HepG2 (cell line): ENCODE measurements around the gene SLC23A3. TPM values are rescaled to one million over a fixed set of nuclear protein-coding genes. Genes with fewer than 3 reads are reported as not detected.

Experiments used
- CREB1 ChIP-seq, 2 experiments: fragments of 450-650 bp in 1 of 2; IDR thresholded peaks; 2 replicates each; pipeline ENCODE4 v1.6.1; 2016 to 2017; ENCODE audit warnings: control low read depth in 1 of 2, mild to moderate bottlenecking in 1 of 2, missing compliant biosample characterization in 1 of 2, missing genetic modification characterization in 1 of 2
- DMAP1 ChIP-seq: IDR thresholded peaks from 2 replicates; pipeline ENCODE4 v1.6.1; 2016
- NR2F1 ChIP-seq, 2 experiments: fragments of 450-650 bp in 1 of 2; formaldehyde crosslinking in 1 of 2; IDR thresholded peaks; 2 replicates each; pipeline versions ENCODE4 v1.5.0 to v1.6.1; 2016 to 2020; ENCODE audit warnings: mild to moderate bottlenecking in 1 of 2, missing compliant biosample characterization in 1 of 2, missing genetic modification reagents in 1 of 2, moderate library complexity in 1 of 2
- PAX8 ChIP-seq: sonication (generic); formaldehyde crosslinking; IDR thresholded peaks from 2 replicates; pipeline ENCODE4 v1.8.0; 2022; ENCODE audit warnings: mild to moderate bottlenecking, missing genetic modification reagents, borderline replicate concordance
- TAF15 ChIP-seq: fragments of 200-400 bp; formaldehyde crosslinking; IDR thresholded peaks from one replicate; pipeline ENCODE4 v1.6.1; 2018; ENCODE audit warnings: mild to moderate bottlenecking, low read depth, low read length; ENCODE audit not compliant: poor library complexity, severe bottlenecking
- TBX2 ChIP-seq: sonication (generic); formaldehyde crosslinking; IDR thresholded peaks from 2 replicates; pipeline ENCODE4 v1.5.0; 2020; ENCODE audit warnings: missing genetic modification reagents, mild to moderate bottlenecking, borderline replicate concordance
- ZNF207 ChIP-seq: fragments of 450-650 bp; IDR thresholded peaks from 2 replicates; pipeline ENCODE4 v1.6.1; 2016; ENCODE audit warnings: antibody characterized with exemption, borderline replicate concordance
- ZNF225 ChIP-seq: sonication (generic); formaldehyde crosslinking; IDR thresholded peaks from 2 replicates; pipeline ENCODE4 v1.4.0; 2020; ENCODE audit warnings: mild to moderate bottlenecking, missing genetic modification reagents
- ZNF263 ChIP-seq: sonication (generic); formaldehyde crosslinking; IDR thresholded peaks from 2 replicates; pipeline ENCODE4 v1.4.0; 2020; ENCODE audit warnings: missing genetic modification reagents
- ZNF615 ChIP-seq: sonication (generic); formaldehyde crosslinking; IDR thresholded peaks from 2 replicates; pipeline ENCODE4 v1.5.0; 2020; ENCODE audit warnings: mild to moderate bottlenecking, missing genetic modification reagents, borderline replicate concordance
- ZNF878 ChIP-seq: sonication (generic); formaldehyde crosslinking; IDR thresholded peaks from 2 replicates; pipeline ENCODE4 v1.8.1; 2023; ENCODE audit warnings: mild to moderate bottlenecking, missing genetic modification reagents, moderate library complexity
- ZSCAN21 ChIP-seq: sonication (generic); formaldehyde crosslinking; IDR thresholded peaks from 2 replicates; pipeline ENCODE4 v1.8.0; 2022; ENCODE audit warnings: mild to moderate bottlenecking, missing genetic modification reagents, moderate library complexity, borderline replicate concordance
- polyA plus RNA-seq, 8 experiments: library from polyadenylated mRNA; depleted of rRNA in 3 of 8; stranded (reverse) in 7 of 8; unstranded in 1 of 8; fragments of >200 nt; fragmentation: Illumina TruSeq in 4 of 8; extraction: Trizol in 4 of 8; gene quantifications; 2 replicates each; pipeline versions ENCODE4 v1.2.1 to v1.2.3, GENCODE V29; 2011 to 2016; ENCODE audit warnings: low read depth in 4 of 8, missing spikeins in 1 of 8, mixed read lengths in 1 of 8; ENCODE audit not compliant: insufficient read depth in 1 of 8
- total RNA-seq, 5 experiments: library from RNA; depleted of rRNA; stranded (reverse); fragments of >200 nt; fragmentation: Illumina TruSeq; extraction: Trizol; gene quantifications; 2 replicates each; pipeline ENCODE4 v1.2.3, GENCODE V29; 2016; ENCODE audit warnings: low read depth in 1 of 5
- TF ChIP-seq, protein P1 (sequence below): sonication (generic); formaldehyde crosslinking; IDR thresholded peaks from 2 replicates; pipeline ENCODE4 v1.8.1; 2023; ENCODE audit warnings: missing genetic modification reagents, inconsistent platforms, borderline replicate concordance
- TF ChIP-seq, protein P2 (sequence below): sonication (generic); formaldehyde crosslinking; IDR thresholded peaks from 2 replicates; pipeline ENCODE4 v1.4.0; 2020; ENCODE audit warnings: mild to moderate bottlenecking, missing genetic modification reagents
- TF ChIP-seq, protein P3 (sequence below): IDR thresholded peaks from 2 replicates; pipeline ENCODE4 v1.6.1; 2016; ENCODE audit warnings: missing compliant biosample characterization, missing genetic modification reagents, borderline replicate concordance
- TF ChIP-seq, protein P4 (sequence below): sonication (generic); formaldehyde crosslinking; IDR thresholded peaks from 2 replicates; pipeline ENCODE4 v1.8.0; 2022; ENCODE audit warnings: missing genetic modification reagents, low read depth, mild to moderate bottlenecking, borderline replicate concordance
- TF ChIP-seq, protein P5 (sequence below): sonication (generic); formaldehyde crosslinking; IDR thresholded peaks from 2 replicates; pipeline ENCODE4 v1.5.0; 2020; ENCODE audit warnings: missing genetic modification reagents

SLC23A3 gene
- total and polyA plus RNA-seq, 2 of the 13 experiments (the other 11 are each of a cell fraction or from before 2014, with no cell fraction given) = 0.38 to 0.78 TPM

DNA sequence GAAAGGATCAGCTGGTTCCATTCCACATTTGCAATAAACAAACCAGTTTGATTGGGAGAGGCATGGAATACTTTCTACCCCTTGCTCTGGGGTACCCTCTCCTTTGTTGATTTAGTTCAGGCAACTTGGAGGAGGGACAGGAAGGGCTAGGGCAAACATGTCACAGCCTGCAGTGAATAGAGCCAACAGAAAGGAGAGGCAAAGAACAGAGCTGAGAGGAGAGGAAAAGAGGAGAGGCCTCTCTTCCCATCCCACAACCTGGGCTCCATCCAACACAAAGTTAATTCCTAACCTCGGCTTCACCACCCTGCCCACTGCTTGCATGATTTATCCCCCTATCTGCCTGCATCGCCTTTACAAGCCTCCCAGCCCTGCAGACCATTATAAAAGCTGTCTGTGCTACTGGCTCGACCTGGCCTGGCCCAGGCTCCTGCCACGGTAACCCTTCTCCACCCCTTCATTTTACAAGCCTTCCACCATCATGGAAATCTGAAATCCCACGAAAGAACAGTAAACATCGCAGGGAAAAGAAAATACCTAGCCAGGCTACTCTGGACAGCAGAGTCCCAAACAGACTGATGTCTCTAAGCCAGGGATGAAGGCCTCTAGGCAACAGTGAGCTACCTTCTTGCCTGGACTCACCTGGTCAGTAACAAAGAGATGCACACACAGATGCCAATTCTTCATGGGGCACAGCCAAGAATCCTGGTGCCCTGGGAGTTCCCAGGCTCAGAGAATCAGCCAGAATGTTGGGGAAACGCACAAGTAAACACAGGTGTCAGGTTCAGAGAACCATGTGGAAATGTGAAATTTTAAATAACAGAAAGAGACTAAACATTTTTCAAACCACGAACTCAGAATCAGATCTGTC lies 52.8 kb downstream of the SLC23A3 start (continued):
- TF ChIP-seq, protein P1, sequence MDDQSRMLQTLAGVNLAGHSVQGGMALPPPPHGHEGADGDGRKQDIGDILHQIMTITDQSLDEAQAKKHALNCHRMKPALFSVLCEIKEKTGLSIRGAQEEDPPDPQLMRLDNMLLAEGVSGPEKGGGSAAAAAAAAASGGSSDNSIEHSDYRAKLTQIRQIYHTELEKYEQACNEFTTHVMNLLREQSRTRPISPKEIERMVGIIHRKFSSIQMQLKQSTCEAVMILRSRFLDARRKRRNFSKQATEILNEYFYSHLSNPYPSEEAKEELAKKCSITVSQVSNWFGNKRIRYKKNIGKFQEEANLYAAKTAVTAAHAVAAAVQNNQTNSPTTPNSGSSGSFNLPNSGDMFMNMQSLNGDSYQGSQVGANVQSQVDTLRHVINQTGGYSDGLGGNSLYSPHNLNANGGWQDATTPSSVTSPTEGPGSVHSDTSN (CRISPR knock-in tag) = no peak
- TF ChIP-seq TBX2 (CRISPR knock-in tag) (peak; percentile 75; the same call in 1 of the 2 replicates), ZSCAN21 (CRISPR knock-in tag) (0 out of 2 replicates have a peak, but pooled peaks have one; percentile 18), ZNF878 (CRISPR knock-in tag) (no peak), DMAP1 (CRISPR knock-in tag) (no peak; the same call in 1 of the 2 replicates), NR2F1 (CRISPR knock-in tag; IDR thresholded peaks at IDR 0.05) (no peak), ZNF263 (CRISPR knock-in tag) (no peak), TAF15 (no peak), PAX8 (CRISPR knock-in tag) (no peak), ZNF207 (no peak), CREB1 (IDR thresholded peaks at IDR 0.05) (no peak), CREB1 (CRISPR knock-in tag; IDR thresholded peaks at IDR 0.05) (no peak), ZNF615 (CRISPR knock-in tag) (no peak), ZNF225 (CRISPR knock-in tag) (no peak)
- TF ChIP-seq, protein P2, sequence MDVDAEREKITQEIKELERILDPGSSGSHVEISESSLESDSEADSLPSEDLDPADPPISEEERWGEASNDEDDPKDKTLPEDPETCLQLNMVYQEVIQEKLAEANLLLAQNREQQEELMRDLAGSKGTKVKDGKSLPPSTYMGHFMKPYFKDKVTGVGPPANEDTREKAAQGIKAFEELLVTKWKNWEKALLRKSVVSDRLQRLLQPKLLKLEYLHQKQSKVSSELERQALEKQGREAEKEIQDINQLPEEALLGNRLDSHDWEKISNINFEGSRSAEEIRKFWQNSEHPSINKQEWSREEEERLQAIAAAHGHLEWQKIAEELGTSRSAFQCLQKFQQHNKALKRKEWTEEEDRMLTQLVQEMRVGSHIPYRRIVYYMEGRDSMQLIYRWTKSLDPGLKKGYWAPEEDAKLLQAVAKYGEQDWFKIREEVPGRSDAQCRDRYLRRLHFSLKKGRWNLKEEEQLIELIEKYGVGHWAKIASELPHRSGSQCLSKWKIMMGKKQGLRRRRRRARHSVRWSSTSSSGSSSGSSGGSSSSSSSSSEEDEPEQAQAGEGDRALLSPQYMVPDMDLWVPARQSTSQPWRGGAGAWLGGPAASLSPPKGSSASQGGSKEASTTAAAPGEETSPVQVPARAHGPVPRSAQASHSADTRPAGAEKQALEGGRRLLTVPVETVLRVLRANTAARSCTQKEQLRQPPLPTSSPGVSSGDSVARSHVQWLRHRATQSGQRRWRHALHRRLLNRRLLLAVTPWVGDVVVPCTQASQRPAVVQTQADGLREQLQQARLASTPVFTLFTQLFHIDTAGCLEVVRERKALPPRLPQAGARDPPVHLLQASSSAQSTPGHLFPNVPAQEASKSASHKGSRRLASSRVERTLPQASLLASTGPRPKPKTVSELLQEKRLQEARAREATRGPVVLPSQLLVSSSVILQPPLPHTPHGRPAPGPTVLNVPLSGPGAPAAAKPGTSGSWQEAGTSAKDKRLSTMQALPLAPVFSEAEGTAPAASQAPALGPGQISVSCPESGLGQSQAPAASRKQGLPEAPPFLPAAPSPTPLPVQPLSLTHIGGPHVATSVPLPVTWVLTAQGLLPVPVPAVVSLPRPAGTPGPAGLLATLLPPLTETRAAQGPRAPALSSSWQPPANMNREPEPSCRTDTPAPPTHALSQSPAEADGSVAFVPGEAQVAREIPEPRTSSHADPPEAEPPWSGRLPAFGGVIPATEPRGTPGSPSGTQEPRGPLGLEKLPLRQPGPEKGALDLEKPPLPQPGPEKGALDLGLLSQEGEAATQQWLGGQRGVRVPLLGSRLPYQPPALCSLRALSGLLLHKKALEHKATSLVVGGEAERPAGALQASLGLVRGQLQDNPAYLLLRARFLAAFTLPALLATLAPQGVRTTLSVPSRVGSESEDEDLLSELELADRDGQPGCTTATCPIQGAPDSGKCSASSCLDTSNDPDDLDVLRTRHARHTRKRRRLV = no peak
- TF ChIP-seq, protein P3, sequence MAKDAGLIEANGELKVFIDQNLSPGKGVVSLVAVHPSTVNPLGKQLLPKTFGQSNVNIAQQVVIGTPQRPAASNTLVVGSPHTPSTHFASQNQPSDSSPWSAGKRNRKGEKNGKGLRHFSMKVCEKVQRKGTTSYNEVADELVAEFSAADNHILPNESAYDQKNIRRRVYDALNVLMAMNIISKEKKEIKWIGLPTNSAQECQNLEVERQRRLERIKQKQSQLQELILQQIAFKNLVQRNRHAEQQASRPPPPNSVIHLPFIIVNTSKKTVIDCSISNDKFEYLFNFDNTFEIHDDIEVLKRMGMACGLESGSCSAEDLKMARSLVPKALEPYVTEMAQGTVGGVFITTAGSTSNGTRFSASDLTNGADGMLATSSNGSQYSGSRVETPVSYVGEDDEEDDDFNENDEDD (CRISPR knock-in tag) = no peak
- TF ChIP-seq, protein P4, sequence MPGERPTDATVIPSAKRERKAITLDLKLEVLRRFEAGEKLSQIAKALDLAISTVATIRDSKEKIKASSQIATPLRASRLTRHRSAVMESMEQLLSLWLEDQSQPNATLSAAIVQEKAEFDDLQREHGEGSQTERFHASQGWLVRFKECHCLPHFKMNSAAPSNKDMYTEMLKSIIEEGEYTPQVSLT (CRISPR knock-in tag) = no peak
- TF ChIP-seq, protein P5, sequence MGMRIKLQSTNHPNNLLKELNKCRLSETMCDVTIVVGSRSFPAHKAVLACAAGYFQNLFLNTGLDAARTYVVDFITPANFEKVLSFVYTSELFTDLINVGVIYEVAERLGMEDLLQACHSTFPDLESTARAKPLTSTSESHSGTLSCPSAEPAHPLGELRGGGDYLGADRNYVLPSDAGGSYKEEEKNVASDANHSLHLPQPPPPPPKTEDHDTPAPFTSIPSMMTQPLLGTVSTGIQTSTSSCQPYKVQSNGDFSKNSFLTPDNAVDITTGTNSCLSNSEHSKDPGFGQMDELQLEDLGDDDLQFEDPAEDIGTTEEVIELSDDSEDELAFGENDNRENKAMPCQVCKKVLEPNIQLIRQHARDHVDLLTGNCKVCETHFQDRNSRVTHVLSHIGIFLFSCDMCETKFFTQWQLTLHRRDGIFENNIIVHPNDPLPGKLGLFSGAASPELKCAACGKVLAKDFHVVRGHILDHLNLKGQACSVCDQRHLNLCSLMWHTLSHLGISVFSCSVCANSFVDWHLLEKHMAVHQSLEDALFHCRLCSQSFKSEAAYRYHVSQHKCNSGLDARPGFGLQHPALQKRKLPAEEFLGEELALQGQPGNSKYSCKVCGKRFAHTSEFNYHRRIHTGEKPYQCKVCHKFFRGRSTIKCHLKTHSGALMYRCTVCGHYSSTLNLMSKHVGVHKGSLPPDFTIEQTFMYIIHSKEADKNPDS = peak; percentile 72; the same call in 1 of the 2 replicates
